H1 (cell line): ENCODE results near the gene TXNRD2. TPM values are rescaled to one million over a fixed set of nuclear protein-coding genes. Genes with fewer than 3 reads are reported as not detected.

Experiments used
- CTCF ChIA-PET: fragments of 300-600 bp; sonication (Branson Sonifier 250); formaldehyde crosslinking; loops from one replicate; lab custom pipeline; 2021; ENCODE audit not compliant: partially characterized antibody; lab: Charles Lee
- POLR2A ChIA-PET: fragments of 300-600 bp; sonication (Branson Sonifier 250); formaldehyde crosslinking; loops from one replicate; lab custom pipeline; 2021; ENCODE audit warnings: inconsistent platforms; ENCODE audit not compliant: partially characterized antibody; lab: Charles Lee
- DNase-seq, 2 experiments: peaks; one replicate each; pipeline versions ENCODE4 v3.0.0 to v3.0.0-alpha.2; 2010 to 2022; ENCODE audit warnings: low spot score in 2 of 2, low read depth in 1 of 2, mixed read lengths in 1 of 2
- FAIRE-seq: peaks from 2 replicates; lab custom pipeline; 2011; peaks lifted over from hg19 to GRCh38; lab: Jason Lieb, UNC
- H2AFZ ChIP-seq: 2 replicates; pipeline ENCODE4 v1.8.1; 2012; ENCODE audit warnings: low read length, inconsistent platforms
- H2AK5ac ChIP-seq: 2 replicates; pipeline ENCODE4 v1.6.1; 2013; ENCODE audit warnings: low read depth, low read length
- H2BK120ac ChIP-seq: replicated peaks from 2 replicates; pipeline ENCODE3; 2013; ENCODE audit warnings: low read depth, low read length, inconsistent platforms
- H2BK12ac ChIP-seq: 2 replicates; pipeline ENCODE4 v1.6.1; 2013; ENCODE audit warnings: low read depth, low read length
- H2BK15ac ChIP-seq: 2 replicates; pipeline ENCODE4 v1.6.1; 2013; ENCODE audit warnings: low read length
- H2BK20ac ChIP-seq: 2 replicates; pipeline ENCODE4 v1.6.1; 2013; ENCODE audit warnings: low read length
- H2BK5ac ChIP-seq: 2 replicates; pipeline ENCODE4 v1.6.1; 2013; ENCODE audit warnings: low read depth, low read length
- H3K14ac ChIP-seq: 2 replicates; pipeline ENCODE4 v1.6.1; 2013; ENCODE audit warnings: inconsistent platforms; ENCODE audit not compliant: insufficient read length
- H3K18ac ChIP-seq: 2 replicates; pipeline ENCODE4 v1.6.1; 2013; ENCODE audit warnings: low read length; ENCODE audit errors: extremely low read depth
- H3K23ac ChIP-seq: 2 replicates; pipeline ENCODE4 v1.6.1; 2013; ENCODE audit warnings: inconsistent platforms; ENCODE audit not compliant: insufficient read length
- H3K23me2 ChIP-seq: 2 replicates; pipeline ENCODE4 v1.6.1; 2013; ENCODE audit warnings: low read depth, low read length
- H3K27ac ChIP-seq: 2 replicates; pipeline ENCODE4 v1.6.1; 2011; ENCODE audit warnings: low read depth, low read length, inconsistent platforms
- H3K27me3 ChIP-seq, 4 experiments: replicated peaks in 1 of 4; 1 replicate in 1 of 4; 2 replicates in 3 of 4; pipeline versions ENCODE4 v1.6.1 to v1.8.1; 2011 to 2013; ENCODE audit warnings: low read length in 3 of 4, mild to moderate bottlenecking in 3 of 4, inconsistent platforms in 2 of 4, mixed read lengths in 2 of 4, moderate library complexity in 1 of 4; ENCODE audit not compliant: control insufficient read depth in 3 of 4, insufficient read depth in 3 of 4; ENCODE audit errors: extremely low read depth in 1 of 4
- H3K36me3 ChIP-seq, 4 experiments: 2 replicates each; pipeline versions ENCODE4 v1.6.1 to v1.8.1; 2011 to 2013; ENCODE audit warnings: mild to moderate bottlenecking in 4 of 4, low read length in 3 of 4, moderate library complexity in 2 of 4, control low read depth in 1 of 4, inconsistent platforms in 1 of 4; ENCODE audit not compliant: insufficient read depth in 4 of 4, control insufficient read depth in 2 of 4
- H3K4ac ChIP-seq: replicated peaks from 2 replicates; pipeline ENCODE3; 2013; ENCODE audit warnings: low read length, low read depth, mixed read lengths, inconsistent platforms; ENCODE audit not compliant: insufficient read length
- H3K4me1 ChIP-seq, 4 experiments: replicated peaks in 1 of 4; 1 replicate in 1 of 4; 2 replicates in 3 of 4; pipeline versions ENCODE4 v1.6.1 to v1.8.1; 2011 to 2013; ENCODE audit warnings: low read length in 3 of 4, inconsistent platforms in 2 of 4, mixed read lengths in 1 of 4; ENCODE audit not compliant: insufficient read depth in 4 of 4, control insufficient read depth in 3 of 4
- H3K4me2 ChIP-seq, 2 experiments: 2 replicates each; pipeline versions ENCODE4 v1.6.1 to v1.8.1; 2011 to 2013; ENCODE audit warnings: low read depth in 2 of 2, low read length in 2 of 2, control low read depth in 1 of 2, inconsistent platforms in 1 of 2, mild to moderate bottlenecking in 1 of 2; ENCODE audit not compliant: insufficient read depth in 1 of 2
- H3K4me3 ChIP-seq, 4 experiments: fragments of 200-600, 300-600 bp in 1 of 4; sonication (generic), shearing (Covaris generic), sonication (Bioruptor Twin) in 1 of 4; 2 replicates each; pipeline versions ENCODE4 v1.5.1 to v1.8.1; 2011 to 2016; ENCODE audit warnings: low read length in 4 of 4, low read depth in 3 of 4, control low read depth in 2 of 4, inconsistent platforms in 2 of 4, mild to moderate bottlenecking in 2 of 4, mixed read lengths in 1 of 4, moderate library complexity in 1 of 4; ENCODE audit not compliant: insufficient read depth in 2 of 4; ENCODE audit errors: extremely low read depth in 1 of 4
- H3K56ac ChIP-seq: replicated peaks from 2 replicates; pipeline ENCODE3; 2013; ENCODE audit warnings: low read depth, mild to moderate bottlenecking, mixed read lengths, low read length, inconsistent platforms; ENCODE audit not compliant: insufficient read length
- H3K79me1 ChIP-seq: 2 replicates; pipeline ENCODE4 v1.6.1; 2013; ENCODE audit warnings: low read depth, low read length, control low read depth
- H3K79me2 ChIP-seq, 2 experiments: 2 replicates each; pipeline versions ENCODE4 v1.6.1 to v1.8.1; 2012 to 2013; ENCODE audit warnings: low read length in 2 of 2, mild to moderate bottlenecking in 2 of 2, inconsistent platforms in 1 of 2; ENCODE audit not compliant: insufficient read depth in 2 of 2, control insufficient read depth in 1 of 2
- H3K9ac ChIP-seq, 4 experiments: replicated peaks in 1 of 4; 1 replicate in 1 of 4; 2 replicates in 3 of 4; pipeline versions ENCODE4 v1.6.1 to v1.8.1; 2011 to 2013; ENCODE audit warnings: low read depth in 3 of 4, low read length in 3 of 4, control low read depth in 2 of 4, mild to moderate bottlenecking in 2 of 4, moderate library complexity in 2 of 4, inconsistent platforms in 1 of 4; ENCODE audit errors: extremely low read depth in 1 of 4
- H3K9me3 ChIP-seq, 2 experiments: 2 replicates each; pipeline versions ENCODE4 v1.6.1 to v1.8.1; 2012 to 2013; ENCODE audit warnings: mild to moderate bottlenecking in 2 of 2, moderate library complexity in 2 of 2, control low read depth in 1 of 2, inconsistent platforms in 1 of 2, low read depth in 1 of 2, low read length in 1 of 2, mixed read lengths in 1 of 2; ENCODE audit not compliant: insufficient read depth in 2 of 2
- H4K20me1 ChIP-seq, 2 experiments: replicated peaks in 1 of 2; 2 replicates each; pipeline versions ENCODE3 to v1.8.1; 2011 to 2013; ENCODE audit warnings: inconsistent platforms in 2 of 2, low read length in 2 of 2, mild to moderate bottlenecking in 1 of 2; ENCODE audit not compliant: insufficient read depth in 2 of 2, control insufficient read depth in 1 of 2
- H4K5ac ChIP-seq: 2 replicates; pipeline ENCODE4 v1.6.1; 2013; ENCODE audit warnings: low read length, low read depth, mixed read lengths, inconsistent platforms; ENCODE audit not compliant: insufficient read length
- H4K8ac ChIP-seq: 2 replicates; pipeline ENCODE4 v1.8.0; 2013; ENCODE audit warnings: mild to moderate bottlenecking, moderate library complexity, low read length, inconsistent platforms; ENCODE audit not compliant: insufficient read depth; ENCODE audit errors: extremely low read depth
- H4K91ac ChIP-seq: replicated peaks from 2 replicates; pipeline ENCODE3; 2013; ENCODE audit warnings: low read length, mixed read lengths, inconsistent platforms; ENCODE audit not compliant: insufficient read length
- CHD2 ChIP-seq: IDR thresholded peaks from 2 replicates; pipeline ENCODE4 v1.6.1; 2012; ENCODE audit warnings: low read length, improper control_type of control experiment
- WGBS, 2 experiments: shearing (Covaris generic) in 1 of 2; methylation state at CpG; one replicate each; pipeline versions ENCODE4 v1.1.6 to v1.1.7; 2013 to 2015; ENCODE audit warnings: low lambda C conversion rate in 2 of 2, mixed read lengths in 2 of 2, inconsistent platforms in 1 of 2, low coverage in 1 of 2, missing lambda C conversion rate in 1 of 2; ENCODE audit not compliant: insufficient replicate concordance in 2 of 2, insufficient coverage in 1 of 2, insufficient read length in 1 of 2; ENCODE audit errors: extremely low coverage in 1 of 2, missing lambda C conversion rate in 1 of 2; 5-methylcytosine and 5-hydroxymethylcytosine counted together
- polyA plus RNA-seq, 7 experiments: library from polyadenylated mRNA; depleted of rRNA in 3 of 7; stranded (reverse) in 5 of 7; unstranded in 2 of 7; fragments of >200 nt in 5 of 7; fragments of 200-250 nt in 2 of 7; gene quantifications; 1 replicate in 5 of 7; 2 replicates in 1 of 7; 4 replicates in 1 of 7; pipeline versions ENCODE4 v1.2.1 to v1.2.3, GENCODE V29; 2011 to 2013; ENCODE audit warnings: missing spikeins in 2 of 7, mixed read lengths in 2 of 7
- total RNA-seq: library from RNA; stranded (reverse); fragmentation: NEBNext Ultra II Directional; extraction: Animal tissue kit (Norgen Biotek cat#: 25700); gene quantifications from 2 replicates; pipeline ENCODE4 v1.2.1, GENCODE V29; 2021
- TF ChIP-seq, protein P1 (sequence below): IDR thresholded peaks from 2 replicates; pipeline ENCODE4 v1.6.1; 2012; ENCODE audit warnings: inconsistent platforms

TXNRD2 gene
- total and polyA plus RNA-seq, 2 of the 8 experiments (the other 6 are each of a cell fraction or from before 2014, with no cell fraction given), result 14.8 to 21.9 TPM

GRCh38 chr22:19879992-19880785 lies 61.4 kb downstream of the TXNRD2 start:
- Histone ChIP-seq H3K4me2 (peak overlapping the region; percentile 52 to 61; a peak in 3 of 4 replicates), H3K9me3 (no peaks in the 10 kb centered on the region), H2BK20ac (peak overlapping the region; percentile 99), H2AK5ac (peak overlapping the region; percentile 100), H3K14ac (no peak overlapping the region), H3K27ac (peak overlapping the region; percentile 47; the same call in 1 of the 2 replicates), H4K5ac (no peak overlapping the region), H3K18ac (peak overlapping the region; percentile 99), H4K20me1 (no peaks in the 10 kb centered on the region), H3K79me2 (no peaks in the 10 kb centered on the region), H2BK5ac (peak overlapping the region; percentile 99), H3K4me3 (no peak overlapping the region), H3K56ac (no peak overlapping the region), H3K79me1 (no peaks in the 10 kb centered on the region; the same call in 1 of the 2 replicates), H3K4ac (peak overlapping the region; percentile 99), H2BK120ac (peak overlapping the region; percentile 75), H3K4me1 (peaks cover 11 to 26% (median 20%) of the 10 kb centered on the region in 4 experiments), H3K23me2 (peaks cover 4% of the 10 kb centered on the region), H4K8ac (peak overlapping the region; percentile 86; the same call in 1 of the 2 replicates), H3K36me3 (0 out of 8 replicates have a peak, but pooled peaks cover 0 to 2% (median 0%) of the 10 kb centered on the region in 4 experiments), H2BK12ac (peak overlapping the region; percentile 100), H3K9ac (peak overlapping the region in 1 of 4 experiments; percentile 37; a peak in 1 of 7 replicates), H2AFZ (no peak overlapping the region), H3K23ac (no peak overlapping the region), H4K91ac (peak overlapping the region; percentile 100), H3K27me3 (peaks cover 0 to 3% (median 0%) of the 10 kb centered on the region in 4 experiments; a peak in 1 of 7 replicates), H2BK15ac (peak overlapping the region; percentile 100)
- WGBS, 2 experiments, result 84% methylated on average over 29 of the region's 34 CpGs; no CpG with 5 or more reads in 1 of the 2 experiments
- FAIRE-seq (no peak), DNase-seq (peak in 1 of 2 experiments; percentile 51)
- CTCF ChIA-PET, result interaction anchor here (0.7 to 3.5 kb wide), 11 partner anchors 10 to 68 kb away, joined by 3 to 10 read pairs (median 3); no protein-coding TSS in a partner anchor
- TF ChIP-seq, protein P1, sequence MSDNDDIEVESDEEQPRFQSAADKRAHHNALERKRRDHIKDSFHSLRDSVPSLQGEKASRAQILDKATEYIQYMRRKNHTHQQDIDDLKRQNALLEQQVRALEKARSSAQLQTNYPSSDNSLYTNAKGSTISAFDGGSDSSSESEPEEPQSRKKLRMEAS, result 0 out of 2 replicates have a peak, but pooled peaks have one; percentile 56
- TF ChIP-seq CHD2, result no peak
- POLR2A ChIA-PET, result interaction anchor here (0.7 to 3.9 kb wide), 7 partner anchors 9 to 26 kb away, joined by 3 to 27 read pairs (median 6); no protein-coding TSS in a partner anchor
